Uterus (tissue), 2 donors: Measurements from ENCODE around the gene TERC.

ENCODE experiments used
- CTCF ChIP-seq, 4 experiments: fragments of 200-600 bp in 2 of 4; fragments of 450-650 bp in 2 of 4; sonication (generic) in 2 of 4; IDR thresholded peaks; one replicate each; pipeline ENCODE4 v1.5.1; 2016 to 2019; ENCODE audit warnings: antibody characterized with exemption in 4 of 4, mild to moderate bottlenecking in 2 of 4, moderate library complexity in 1 of 4
- POLR2A ChIP-seq, 2 donors: fragments of 450-650 bp; IDR thresholded peaks; one replicate each; pipeline ENCODE4 v1.6.1; 2016; ENCODE audit warnings: antibody characterized with exemption in 2 of 2, mild to moderate bottlenecking in 1 of 2, moderate library complexity in 1 of 2

- TF ChIP-seq POLR2A (IDR thresholded peaks at IDR 0.05) (no peak), CTCF (IDR thresholded peaks at IDR 0.05) (no peak)
Observed at GRCh38 chr3:169787791-169788190, 22.9 kb upstream of the TERC start.
